DND-41 (cell line): ENCODE results near the gene RIN3.

Source experiments
- EZH2 ChIP-seq: IDR thresholded peaks from 3 replicates; pipeline ENCODE4 v1.6.1; 2012; ENCODE audit warnings: borderline replicate concordance, low read depth, mild to moderate bottlenecking, moderate library complexity, low read length, inconsistent platforms; ENCODE audit not compliant: severe bottlenecking
- TF ChIP-seq, protein P1 (sequence below): IDR thresholded peaks from 2 replicates; pipeline ENCODE4 v1.5.1; 2012; ENCODE audit warnings: borderline replicate concordance, low read length, moderate library complexity, mild to moderate bottlenecking; ENCODE audit not compliant: poor library complexity, severe bottlenecking; ENCODE audit errors: extremely low read depth

DNA sequence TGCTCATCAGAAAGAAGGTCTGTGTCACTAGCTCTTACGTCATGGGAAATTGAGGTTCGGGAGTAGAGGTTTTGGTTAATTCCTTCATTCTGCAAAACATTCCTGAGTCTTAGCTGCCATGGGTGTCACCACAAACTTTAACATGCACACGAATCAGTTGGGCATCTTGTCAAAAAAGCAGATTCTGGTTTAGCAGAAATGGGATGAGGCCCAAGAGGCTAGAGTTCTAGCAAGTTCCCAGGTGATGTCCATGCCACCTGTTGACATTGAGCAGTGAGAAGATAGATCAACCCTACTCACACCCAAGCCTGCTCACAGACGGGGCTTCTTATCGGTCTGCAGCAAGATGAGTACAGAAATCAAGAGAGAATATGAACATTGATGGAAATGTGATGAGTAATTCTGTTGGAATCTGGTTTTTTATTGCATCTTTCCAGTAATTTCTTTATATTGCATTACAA lies 11.7 kb upstream of the RIN3 start:
- TF ChIP-seq, protein P1, sequence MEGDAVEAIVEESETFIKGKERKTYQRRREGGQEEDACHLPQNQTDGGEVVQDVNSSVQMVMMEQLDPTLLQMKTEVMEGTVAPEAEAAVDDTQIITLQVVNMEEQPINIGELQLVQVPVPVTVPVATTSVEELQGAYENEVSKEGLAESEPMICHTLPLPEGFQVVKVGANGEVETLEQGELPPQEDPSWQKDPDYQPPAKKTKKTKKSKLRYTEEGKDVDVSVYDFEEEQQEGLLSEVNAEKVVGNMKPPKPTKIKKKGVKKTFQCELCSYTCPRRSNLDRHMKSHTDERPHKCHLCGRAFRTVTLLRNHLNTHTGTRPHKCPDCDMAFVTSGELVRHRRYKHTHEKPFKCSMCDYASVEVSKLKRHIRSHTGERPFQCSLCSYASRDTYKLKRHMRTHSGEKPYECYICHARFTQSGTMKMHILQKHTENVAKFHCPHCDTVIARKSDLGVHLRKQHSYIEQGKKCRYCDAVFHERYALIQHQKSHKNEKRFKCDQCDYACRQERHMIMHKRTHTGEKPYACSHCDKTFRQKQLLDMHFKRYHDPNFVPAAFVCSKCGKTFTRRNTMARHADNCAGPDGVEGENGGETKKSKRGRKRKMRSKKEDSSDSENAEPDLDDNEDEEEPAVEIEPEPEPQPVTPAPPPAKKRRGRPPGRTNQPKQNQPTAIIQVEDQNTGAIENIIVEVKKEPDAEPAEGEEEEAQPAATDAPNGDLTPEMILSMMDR = no peak
- no peak for TF ChIP-seq EZH2
